GM19395 (cell line): ENCODE data around the gene KRT12.
A peak's percentile ranks its signal among the peaks of the same experiment; 100 is the strongest.
"Not testable (repeated sequence)": the region's sequence is repeated elsewhere in the genome, so short reads cannot be mapped to it uniquely, and the experiment has no call there.

Experiments
- ATAC-seq: cut with Tn5 transposase; IDR thresholded peaks from one replicate; pipeline ENCODE4 v1.9.1; 2021; ENCODE audit warnings: mild to moderate bottlenecking, moderate library complexity; ENCODE audit not compliant: unreplicated experiment

The KRT12 gene

DNA sequence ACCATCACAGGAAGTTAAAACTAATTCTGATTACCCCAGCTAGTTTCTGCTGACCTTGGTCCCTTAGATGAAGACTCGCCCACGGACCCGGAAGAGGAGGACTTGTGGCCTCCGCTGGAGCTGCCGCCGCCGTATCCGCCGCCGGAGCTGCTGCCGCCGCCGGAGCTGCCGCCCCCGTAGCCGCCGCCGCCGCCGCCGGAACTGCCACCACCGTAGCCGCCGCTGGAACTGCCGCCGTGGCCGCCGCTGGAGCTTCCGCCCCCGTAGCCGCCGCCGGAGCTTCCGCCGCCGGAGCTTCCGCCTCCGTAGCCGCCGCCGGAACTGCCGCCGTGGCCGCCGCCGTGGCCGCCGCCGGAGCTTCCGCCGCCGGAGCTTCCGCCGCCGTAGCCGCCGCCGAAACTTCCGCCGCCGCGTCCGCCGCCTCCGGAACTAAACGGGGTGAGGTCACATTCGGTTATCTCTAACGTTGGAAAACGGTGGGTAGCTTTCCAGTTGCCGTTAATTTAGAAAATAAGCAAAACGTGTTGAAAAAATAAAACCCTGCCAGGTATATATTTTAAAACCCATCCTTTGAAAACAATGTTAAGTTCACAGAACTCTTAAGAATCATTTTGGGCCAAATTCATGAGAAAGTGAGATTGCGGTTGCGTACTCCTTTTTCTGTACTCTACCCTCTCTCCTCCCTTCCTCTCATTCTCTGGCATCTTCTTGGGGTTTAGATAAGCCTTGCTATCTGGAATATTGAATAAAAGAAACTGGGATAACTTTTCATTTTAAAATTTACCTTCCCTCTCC is 48.1 kb downstream of the KRT12 start:
- peak; percentile 85 for ATAC-seq

DNA sequence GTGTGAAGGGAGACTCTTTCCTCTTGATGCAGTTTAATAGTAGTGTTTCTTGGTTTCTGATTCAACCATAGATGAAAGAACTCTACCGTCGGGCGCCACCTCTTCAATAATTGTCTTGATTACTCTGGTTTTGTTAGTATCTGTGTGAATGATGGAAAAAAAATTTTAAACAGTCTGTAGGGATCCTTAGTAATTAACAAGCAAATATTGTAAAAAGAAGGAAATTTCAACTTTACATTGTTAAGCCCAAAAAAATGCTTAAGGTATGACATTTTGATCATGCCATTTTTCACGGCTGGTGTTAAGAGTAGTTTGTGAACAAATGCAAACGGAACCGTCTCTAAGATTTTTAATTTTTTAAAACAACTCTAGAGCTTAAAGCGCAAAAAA is 48.7 kb downstream of the KRT12 start:
- no peak for ATAC-seq

DNA sequence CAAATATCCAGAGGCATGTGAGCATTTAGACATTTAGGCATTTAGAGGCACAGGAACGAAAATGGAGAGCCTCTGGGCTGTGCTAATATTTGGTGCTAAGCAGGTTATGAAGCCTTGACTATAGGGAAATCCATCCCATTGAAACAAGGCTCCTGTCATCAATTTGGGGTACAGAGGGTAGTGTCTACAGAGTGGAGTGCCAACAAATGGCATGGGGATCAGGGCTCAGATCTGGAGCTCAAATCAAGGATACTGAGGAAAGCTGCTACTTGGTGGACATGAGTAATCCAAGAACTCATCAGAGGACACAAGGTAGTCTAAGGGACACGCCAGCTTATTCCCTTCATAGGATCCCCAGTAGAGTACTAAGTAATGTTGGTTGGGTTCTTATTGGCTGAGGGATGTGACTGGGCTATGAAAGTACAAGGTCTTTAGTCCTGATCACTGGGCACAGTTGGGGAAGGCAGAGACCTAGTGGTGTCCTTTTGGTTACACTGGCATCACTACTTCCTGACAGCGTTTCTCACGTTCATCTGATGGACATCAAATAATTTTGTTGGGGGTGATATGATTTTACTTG is 49.8 kb downstream of the KRT12 start:
- no peak for ATAC-seq

DNA sequence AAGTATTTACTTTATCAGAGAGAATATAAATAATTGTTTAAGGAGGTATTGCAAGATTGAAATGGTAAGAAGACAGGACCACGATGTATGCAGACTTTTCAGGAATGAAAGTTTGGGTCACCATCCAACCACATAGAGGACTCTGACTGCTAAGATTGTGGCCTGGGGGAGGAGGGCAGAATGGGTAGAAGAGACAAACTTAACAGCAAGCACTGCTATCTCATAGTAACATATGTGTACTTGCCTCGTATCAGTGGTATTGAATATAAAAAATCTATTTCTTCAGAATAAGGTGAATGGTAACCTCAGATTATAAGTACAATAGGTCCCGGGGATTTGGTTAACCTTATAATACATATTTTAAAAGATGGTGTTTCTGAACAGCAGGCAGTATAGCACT is 50.5 kb downstream of the KRT12 start:
- ATAC-seq = no peak

DNA sequence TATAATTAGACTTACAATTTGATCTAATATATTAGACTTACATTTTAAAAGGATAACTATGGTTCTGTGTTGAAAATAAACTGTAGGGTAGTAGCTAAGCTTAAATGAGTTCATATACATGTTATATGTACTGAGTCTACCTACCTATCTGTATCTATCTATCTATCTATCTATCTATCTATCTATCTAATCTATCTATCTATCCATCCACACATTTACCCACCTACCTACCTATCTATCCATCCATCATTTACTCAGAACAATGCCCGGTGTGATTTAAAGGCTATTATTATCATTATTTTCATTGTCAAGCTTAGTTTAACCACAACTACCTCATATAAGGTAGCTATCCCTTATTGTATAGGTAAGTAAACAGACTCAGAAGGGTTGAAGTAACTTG is 51.6 kb downstream of the KRT12 start:
- no peak for ATAC-seq

DNA sequence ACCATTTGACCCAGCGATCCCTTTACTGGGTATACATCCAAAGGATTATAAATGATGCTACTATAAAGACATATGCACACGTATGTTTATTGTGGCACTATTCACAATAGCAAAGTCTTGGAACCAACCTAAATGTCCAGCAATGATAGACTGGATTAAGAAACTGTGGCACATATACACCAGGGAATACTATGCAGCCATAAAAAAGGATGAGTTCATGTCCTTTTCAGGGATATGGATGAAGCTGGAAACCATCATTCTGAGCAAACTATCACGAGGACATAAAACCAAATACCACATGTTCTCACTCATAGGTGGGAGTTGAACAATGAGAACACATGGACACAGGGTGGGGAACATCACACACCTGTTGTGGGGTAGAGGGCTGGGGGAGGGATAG is 52.4 kb downstream of the KRT12 start:
- not testable (repeated sequence) for ATAC-seq

DNA sequence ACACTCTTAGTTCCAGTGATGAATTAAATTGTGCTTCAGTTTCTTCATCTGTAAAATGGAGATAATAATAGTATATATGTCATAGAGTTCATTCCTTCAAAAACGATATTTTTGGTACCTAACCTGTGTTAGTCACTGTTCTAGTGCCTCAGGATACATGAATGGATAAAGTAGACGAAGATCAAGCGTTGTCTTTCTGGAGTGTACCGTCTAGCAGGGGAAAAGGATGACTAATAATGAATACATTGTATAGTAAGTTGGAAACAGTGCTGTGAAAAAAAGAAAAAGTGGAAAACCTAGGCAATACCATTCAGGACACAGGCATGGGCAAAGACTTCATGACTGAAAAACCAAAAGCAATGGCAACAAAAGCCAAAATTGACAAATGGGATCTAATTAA is 53.2 kb downstream of the KRT12 start:
- no peak for ATAC-seq

DNA sequence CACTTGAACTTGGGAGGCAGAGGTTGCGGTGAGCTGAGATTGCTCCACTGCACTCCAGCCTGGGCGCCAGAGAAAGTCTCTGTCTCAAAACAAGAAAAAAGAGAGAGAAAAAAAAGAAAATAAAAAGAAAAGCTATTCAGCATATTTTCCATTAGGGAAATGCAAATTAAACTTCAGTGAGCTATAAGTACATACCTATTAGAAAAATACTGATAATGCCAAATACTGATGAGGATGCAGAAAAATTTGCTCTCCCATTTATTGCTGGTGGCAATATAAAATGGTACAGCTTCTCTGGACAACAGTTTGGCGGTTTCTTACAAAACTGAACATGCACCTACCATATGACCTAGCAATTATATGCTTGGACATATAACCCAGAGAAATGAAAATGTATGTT is 54.4 kb downstream of the KRT12 start:
- ATAC-seq = no peak
